GM12878 (cell line): ENCODE results near the gene SLC23A2. TPM values are rescaled to one million over a fixed set of nuclear protein-coding genes. Genes with fewer than 3 reads are reported as not detected.

Experiments
- ATAC-seq: fragments of 200-7000 bp; cut with Tn5 transposase; 3 replicates; pipeline ENCODE4 v1.9.1; 2020; ENCODE audit warnings: mild to moderate bottlenecking, moderate library complexity
- BruUV-seq: library from RNA; stranded (reverse); fragments of 400-500 nt; replicated peaks from 2 replicates; lab custom pipeline; 2021; lab: Mats Ljungman, UMichigan
- CTCF ChIA-PET: fragments of 300-600 bp; sonication (Branson Sonifier 250); formaldehyde crosslinking; extraction: SDS; loops from one replicate; lab custom pipeline; 2021; ENCODE audit warnings: inconsistent platforms; lab: Yijun Ruan, JAX
- POLR2A ChIA-PET: fragments of 350-600 bp; formaldehyde crosslinking; extraction: SDS; loops from one replicate; lab custom pipeline; 2021; ENCODE audit warnings: inconsistent platforms; lab: Charles Lee
- RAD21 ChIA-PET: fragments of 300-600 bp; sonication (Branson Sonifier 250); formaldehyde crosslinking; loops from one replicate; lab custom pipeline; 2023; ENCODE audit warnings: antibody characterized with exemption; ENCODE audit not compliant: unreplicated experiment; lab: Charles Lee
- SMC1A ChIA-PET: fragments of 300-600 bp; sonication (Branson Sonifier 250); formaldehyde crosslinking; loops from one replicate; lab custom pipeline; 2023; ENCODE audit not compliant: unreplicated experiment, uncharacterized antibody; lab: Charles Lee
- DNase-seq: peaks from one replicate; pipeline ENCODE4 v3.0.0-alpha.2; 2011; ENCODE audit warnings: low read depth, low spot score
- FAIRE-seq: peaks from 3 replicates; lab custom pipeline; 2011; peaks lifted over from hg19 to GRCh38; lab: Jason Lieb, UNC
- H2AFZ ChIP-seq: 2 replicates; pipeline ENCODE4 v1.6.0; 2011; ENCODE audit warnings: low read depth, low read length, control low read depth; ENCODE audit not compliant: control insufficient read depth
- H3K27ac ChIP-seq: 2 replicates; pipeline ENCODE4 v1.5.1; 2011; ENCODE audit warnings: control low read depth; ENCODE audit not compliant: control insufficient read depth, insufficient read depth
- H3K27me3 ChIP-seq, 2 experiments: replicated peaks in 1 of 2; 2 replicates each; pipeline versions ENCODE4 v1.6.0 to v1.6.1; 2011; ENCODE audit warnings: low read length in 1 of 2; ENCODE audit not compliant: control insufficient read depth in 2 of 2, insufficient read depth in 2 of 2
- H3K36me3 ChIP-seq, 2 experiments: 2 replicates each; pipeline ENCODE4 v1.5.1; 2011; ENCODE audit warnings: low read length in 1 of 2; ENCODE audit not compliant: control insufficient read depth in 2 of 2, insufficient read depth in 2 of 2
- H3K4me1 ChIP-seq: 2 replicates; pipeline ENCODE4 v1.6.1; 2011; ENCODE audit warnings: mild to moderate bottlenecking, low read length, moderate library complexity, mixed read lengths; ENCODE audit not compliant: control insufficient read depth, insufficient read depth
- H3K4me2 ChIP-seq: 2 replicates; pipeline ENCODE4 v1.6.0; 2011; ENCODE audit warnings: control low read depth; ENCODE audit not compliant: control insufficient read depth, insufficient read depth
- H3K4me3 ChIP-seq: fragments of 200-600 bp; sonication (generic); 2 replicates; pipeline ENCODE4 v1.5.1; 2016
- H3K79me2 ChIP-seq: 2 replicates; pipeline ENCODE4 v1.6.0; 2011; ENCODE audit warnings: low read length; ENCODE audit not compliant: control insufficient read depth, insufficient read depth
- H3K9ac ChIP-seq: 2 replicates; pipeline ENCODE4 v1.8.0; 2011; ENCODE audit warnings: low read length, control low read depth, mixed read lengths; ENCODE audit not compliant: control insufficient read depth, insufficient read depth
- H3K9me3 ChIP-seq: replicated peaks from 3 replicates; pipeline ENCODE4 v1.5.1; 2011; ENCODE audit warnings: mild to moderate bottlenecking, low read length; ENCODE audit not compliant: control insufficient read depth, insufficient read depth
- H4K20me1 ChIP-seq: 2 replicates; pipeline ENCODE4 v1.6.0; 2011; ENCODE audit not compliant: control insufficient read depth, insufficient read depth
- CEBPZ ChIP-seq: fragments of 150-350 bp; IDR thresholded peaks from 2 replicates; pipeline ENCODE4 v1.6.1; 2016; ENCODE audit warnings: low read depth, low read length
- HCFC1 ChIP-seq: fragments of 150-350 bp; IDR thresholded peaks from 2 replicates; pipeline ENCODE4 v1.6.1; 2014; ENCODE audit warnings: low read length
- PBX3 ChIP-seq: IDR thresholded peaks from 2 replicates; pipeline ENCODE4 v1.6.1; 2011; ENCODE audit warnings: mild to moderate bottlenecking, low read depth, low read length, moderate library complexity; ENCODE audit not compliant: insufficient replicate concordance
- RELB ChIP-seq: fragments of 450-650 bp; IDR thresholded peaks from 2 replicates; pipeline ENCODE4 v1.6.1; 2017; ENCODE audit warnings: low read depth, mild to moderate bottlenecking, moderate library complexity
- SIN3A ChIP-seq: IDR thresholded peaks from 2 replicates; pipeline ENCODE4 v1.6.1; 2012; ENCODE audit warnings: low read depth, low read length, improper control_type of control experiment
- SPI1 ChIP-seq: IDR thresholded peaks from 2 replicates; pipeline ENCODE4 v1.6.1; 2011; ENCODE audit warnings: low read depth, mild to moderate bottlenecking, low read length, moderate library complexity, borderline replicate concordance; ENCODE audit not compliant: insufficient read depth
- WGBS: methylation state at CpG from one replicate; pipeline ENCODE4 v1.1.6; 2016; ENCODE audit warnings: low lambda C conversion rate; ENCODE audit not compliant: insufficient replicate concordance, insufficient coverage; ENCODE audit errors: missing lambda C conversion rate; 5-methylcytosine and 5-hydroxymethylcytosine counted together
- in situ Hi-C: fragments of 300-500 bp; cut with MboI; formaldehyde crosslinking; loops from 9 replicates; pipeline ENCODE4 v1.14.3; 2018; ENCODE audit warnings: mixed read lengths
- intact Hi-C: fragments of 100-400 bp; cut with micrococcal nuclease; formaldehyde crosslinking; loops from one replicate; pipeline ENCODE4 v1.14.2; 2022; ENCODE audit not compliant: unreplicated experiment
- polyA plus RNA-seq, 11 experiments: library from polyadenylated mRNA; depleted of rRNA in 4 of 11; unstranded in 6 of 11; stranded (reverse) in 5 of 11; fragments of >200 nt; fragmentation: Nextera tagmentation in 4 of 11; fragmentation: Illumina TruSeq in 1 of 11; extraction: Ambion mirVana in 4 of 11; extraction: Trizol in 1 of 11; gene quantifications; 1 replicate in 1 of 11; 2 replicates in 10 of 11; pipeline versions ENCODE4 v1.2.1 to v1.2.3, GENCODE V29; 2011 to 2016; ENCODE audit warnings: inconsistent platforms in 2 of 11, missing spikeins in 2 of 11, low read depth in 1 of 11
- total RNA-seq, 4 experiments: library from RNA; depleted of rRNA in 3 of 4; stranded (reverse); fragments of >200 nt in 3 of 4; fragmentation: Illumina TruSeq in 1 of 4; extraction: Trizol in 1 of 4; gene quantifications; 2 replicates each; pipeline versions ENCODE4 v1.2.1 to v1.2.3, GENCODE V29; 2013 to 2021

The SLC23A2 gene
- total and polyA plus RNA-seq, 10 of the 15 experiments (the other 5 are each of a cell fraction or from before 2014, with no cell fraction given) = 4.4 to 56.1 (median 35.5) TPM

- TF ChIP-seq PBX3 (no peak), SPI1 (no peak), HCFC1 (no peak)
Measured at GRCh38 chr20:4844325-4844724, 157.0 kb downstream of the SLC23A2 start (continued).

- peak; percentile 21; the same call in 2 of the 3 replicates for ATAC-seq
- H3K9me3 ChIP-seq = no peaks in the 10 kb centered on the region; the same call in 2 of the 3 replicates
- CTCF ChIA-PET = no interaction called here
- BruUV-seq = no TSS peak
- no peak for TF ChIP-seq SIN3A
- no peak for TF ChIP-seq CEBPZ
- no peak for TF ChIP-seq RELB
- TF ChIP-seq, all 136 proteins: peak for 0
- ChIA-PET POLR2A (no interaction called here), RAD21 (no interaction called here), SMC1A (interaction anchor here (0.6 kb wide), 1 partner anchor 9 kb away, joined by 3 read pairs; no protein-coding TSS in a partner anchor)
- Histone ChIP-seq H2AFZ (no peak overlapping the region), H3K4me2 (no peak overlapping the region), H3K79me2 (no peaks in the 10 kb centered on the region), H3K9ac (no peak overlapping the region), H3K4me3 (no peak overlapping the region), H3K27me3 (no peaks in the 10 kb centered on the region), H3K27ac (no peak overlapping the region), H4K20me1 (no peaks in the 10 kb centered on the region), H3K4me1 (peaks cover 4% of the 10 kb centered on the region), H3K36me3 (no peaks in the 10 kb centered on the region)
- no peak for DNase-seq
- FAIRE-seq = no peak
- in situ Hi-C loops = no loop called here
- WGBS = 0% methylated on average over 1 of the region's 1 CpG
- intact Hi-C loops = no loop called here
Measured at GRCh38 chr20:4840801-4841200, 160.5 kb downstream of the SLC23A2 start.
